Measurements from ENCODE around the gene TMEM200A. TPM values are rescaled to one million over a fixed set of nuclear protein-coding genes. Genes with fewer than 3 reads are reported as not detected.

The TMEM200A gene
- total RNA-seq, 1 donor from 2014 or later = 25.4 TPM

- no peak overlapping the region for H3K4me3 Mint-ChIP-seq (ENCODE audit: unreplicated experiment)
- H3K36me3 Mint-ChIP-seq (ENCODE audit: unreplicated experiment) = no peaks in the 10 kb centered on the region
- no peak for DNase-seq
- no peak overlapping the region for H3K27ac Mint-ChIP-seq (ENCODE audit: unreplicated experiment)
- peaks cover 1% of the 10 kb centered on the region for H3K9me3 Mint-ChIP-seq (ENCODE audit: unreplicated experiment)
- peaks cover 3% of the 10 kb centered on the region for H3K4me1 Mint-ChIP-seq (ENCODE audit: low read depth, unreplicated experiment)
- H3K27me3 Mint-ChIP-seq (ENCODE audit: unreplicated experiment) = peaks cover under 1% of the 10 kb centered on the region
- TF ChIP-seq, protein P1, sequence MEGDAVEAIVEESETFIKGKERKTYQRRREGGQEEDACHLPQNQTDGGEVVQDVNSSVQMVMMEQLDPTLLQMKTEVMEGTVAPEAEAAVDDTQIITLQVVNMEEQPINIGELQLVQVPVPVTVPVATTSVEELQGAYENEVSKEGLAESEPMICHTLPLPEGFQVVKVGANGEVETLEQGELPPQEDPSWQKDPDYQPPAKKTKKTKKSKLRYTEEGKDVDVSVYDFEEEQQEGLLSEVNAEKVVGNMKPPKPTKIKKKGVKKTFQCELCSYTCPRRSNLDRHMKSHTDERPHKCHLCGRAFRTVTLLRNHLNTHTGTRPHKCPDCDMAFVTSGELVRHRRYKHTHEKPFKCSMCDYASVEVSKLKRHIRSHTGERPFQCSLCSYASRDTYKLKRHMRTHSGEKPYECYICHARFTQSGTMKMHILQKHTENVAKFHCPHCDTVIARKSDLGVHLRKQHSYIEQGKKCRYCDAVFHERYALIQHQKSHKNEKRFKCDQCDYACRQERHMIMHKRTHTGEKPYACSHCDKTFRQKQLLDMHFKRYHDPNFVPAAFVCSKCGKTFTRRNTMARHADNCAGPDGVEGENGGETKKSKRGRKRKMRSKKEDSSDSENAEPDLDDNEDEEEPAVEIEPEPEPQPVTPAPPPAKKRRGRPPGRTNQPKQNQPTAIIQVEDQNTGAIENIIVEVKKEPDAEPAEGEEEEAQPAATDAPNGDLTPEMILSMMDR (IDR thresholded peaks at IDR 0.05; ENCODE audit: partially characterized antibody, unreplicated experiment) = no peak
Measured at GRCh38 chr6:130359736-130360135, 6.1 kb upstream of the TMEM200A start.

DNA sequence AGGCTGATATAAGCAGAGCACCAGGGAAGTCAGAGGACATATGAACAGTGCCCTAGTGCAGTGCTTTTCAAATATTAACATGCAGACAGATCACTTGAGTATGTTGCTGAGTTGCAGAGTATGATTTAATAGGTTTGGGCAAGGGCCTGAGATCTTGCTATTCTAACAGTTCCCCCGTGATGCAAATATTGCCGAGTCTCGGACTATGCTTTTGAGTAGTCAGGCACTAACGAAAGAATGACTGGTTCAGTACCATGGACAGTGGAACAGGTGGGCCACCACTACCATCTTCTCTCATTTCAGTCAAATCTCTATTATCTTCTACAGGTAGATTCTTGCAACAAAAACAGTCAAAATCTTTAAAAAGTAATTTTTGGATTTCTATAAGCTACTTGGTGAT is 3.7 kb upstream of the TMEM200A start:
- peaks cover 6% of the 10 kb centered on the region for H3K9me3 Mint-ChIP-seq (ENCODE audit: unreplicated experiment)
- TF ChIP-seq, protein P1 (IDR thresholded peaks at IDR 0.05; ENCODE audit: partially characterized antibody, unreplicated experiment) = no peak
- H3K27ac Mint-ChIP-seq (ENCODE audit: unreplicated experiment) = no peak overlapping the region
- DNase-seq = no peak
- H3K4me1 Mint-ChIP-seq (ENCODE audit: low read depth, unreplicated experiment) = peaks cover 3% of the 10 kb centered on the region
- no peaks in the 10 kb centered on the region for H3K36me3 Mint-ChIP-seq (ENCODE audit: unreplicated experiment)
- no peak overlapping the region for H3K4me3 Mint-ChIP-seq (ENCODE audit: unreplicated experiment)
- H3K27me3 Mint-ChIP-seq (ENCODE audit: unreplicated experiment) = peaks cover 2% of the 10 kb centered on the region

DNA sequence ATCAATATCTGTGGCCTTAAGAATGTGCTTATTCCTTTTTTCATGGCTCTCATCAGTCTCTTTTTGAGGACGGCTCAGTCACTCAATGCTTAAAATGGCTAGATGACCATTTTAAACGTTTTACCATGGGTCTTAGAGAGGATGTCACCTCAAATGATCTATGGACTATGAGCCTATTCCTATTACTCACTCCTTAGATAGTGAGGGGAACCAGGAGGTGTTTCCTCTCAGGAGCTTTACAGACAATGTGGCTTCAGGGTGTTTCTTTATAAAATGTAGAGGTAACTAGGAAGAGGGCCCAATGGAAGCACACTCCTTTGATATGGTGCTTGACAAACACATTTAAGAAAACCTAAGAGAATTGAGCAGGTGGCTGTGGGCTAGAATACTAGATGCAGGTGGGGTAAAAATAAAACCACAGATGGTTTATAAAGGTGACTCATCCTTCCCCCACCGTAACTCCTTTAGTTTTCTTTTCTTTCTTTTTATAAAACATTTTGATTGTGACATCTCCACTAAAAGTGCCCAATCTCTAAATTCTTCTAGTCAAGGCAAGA is 1.5 kb upstream of the TMEM200A start:
- TF ChIP-seq, protein P1 (IDR thresholded peaks at IDR 0.05; ENCODE audit: partially characterized antibody, unreplicated experiment) = no peak
- Mint-ChIP-seq H3K4me1 (ENCODE audit: low read depth, unreplicated experiment) (peaks cover 14% of the 10 kb centered on the region), H3K9me3 (ENCODE audit: unreplicated experiment) (peaks cover 6% of the 10 kb centered on the region), H3K27ac (ENCODE audit: unreplicated experiment) (no peak overlapping the region), H3K4me3 (ENCODE audit: unreplicated experiment) (peak overlapping the region; percentile 60), H3K36me3 (ENCODE audit: unreplicated experiment) (no peaks in the 10 kb centered on the region), H3K27me3 (ENCODE audit: unreplicated experiment) (peaks cover 2% of the 10 kb centered on the region)
- no peak for DNase-seq

DNA sequence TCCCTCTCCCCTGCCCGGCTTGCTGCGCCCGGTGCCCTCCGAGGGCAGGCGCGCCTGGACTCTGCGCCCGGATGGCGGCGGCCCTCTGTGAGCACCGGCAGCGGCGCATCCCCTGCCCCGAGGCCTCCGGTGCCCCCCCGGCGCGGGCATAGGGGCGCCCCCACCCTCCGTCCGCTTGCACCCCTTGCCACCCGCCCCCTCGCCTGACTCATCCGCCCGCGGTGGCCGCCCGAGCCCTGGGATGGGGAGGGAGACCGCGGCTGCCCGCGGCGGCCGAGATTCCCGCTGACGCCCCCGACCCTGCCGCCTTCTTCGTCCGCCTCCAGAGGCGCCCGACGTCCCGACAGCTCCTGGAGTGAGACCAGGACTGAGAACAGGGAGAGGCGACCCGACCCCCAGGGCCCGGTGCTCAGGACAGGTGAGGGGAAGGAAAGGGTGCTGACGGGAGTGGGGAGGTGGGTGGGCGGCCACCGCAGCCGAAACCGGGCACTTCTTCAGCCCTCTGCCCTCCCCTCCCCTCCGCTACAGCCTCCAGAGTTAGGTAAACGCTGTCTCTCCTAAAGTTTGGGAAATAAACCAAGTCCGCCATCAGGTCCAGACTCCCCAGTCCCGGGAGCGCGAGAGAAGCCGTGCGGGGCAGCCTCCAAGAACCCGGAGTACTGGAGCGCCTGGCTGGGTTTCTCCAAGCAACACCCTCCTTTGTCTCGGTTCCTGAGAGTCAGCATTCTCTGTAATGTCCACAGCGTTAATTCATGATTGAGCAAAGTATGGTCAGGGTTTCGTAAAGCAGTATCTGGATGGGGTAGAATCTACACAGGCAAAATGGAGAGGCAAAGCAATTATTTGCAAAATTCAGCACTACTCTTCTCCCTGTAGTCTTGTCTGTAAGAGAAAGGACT is 539 bp downstream of the TMEM200A start:
- TF ChIP-seq, protein P1 (IDR thresholded peaks at IDR 0.05; ENCODE audit: partially characterized antibody, unreplicated experiment) = no peak
- Mint-ChIP-seq H3K4me1 (ENCODE audit: low read depth, unreplicated experiment) (peaks cover 21% of the 10 kb centered on the region), H3K9me3 (ENCODE audit: unreplicated experiment) (peaks cover 6% of the 10 kb centered on the region), H3K27me3 (ENCODE audit: unreplicated experiment) (peaks cover 2% of the 10 kb centered on the region), H3K36me3 (ENCODE audit: unreplicated experiment) (no peaks in the 10 kb centered on the region), H3K27ac (ENCODE audit: unreplicated experiment) (peak overlapping the region; percentile 89), H3K4me3 (ENCODE audit: unreplicated experiment) (peak overlapping the region; percentile 93)
- DNase-seq = peak; percentile 77

DNA sequence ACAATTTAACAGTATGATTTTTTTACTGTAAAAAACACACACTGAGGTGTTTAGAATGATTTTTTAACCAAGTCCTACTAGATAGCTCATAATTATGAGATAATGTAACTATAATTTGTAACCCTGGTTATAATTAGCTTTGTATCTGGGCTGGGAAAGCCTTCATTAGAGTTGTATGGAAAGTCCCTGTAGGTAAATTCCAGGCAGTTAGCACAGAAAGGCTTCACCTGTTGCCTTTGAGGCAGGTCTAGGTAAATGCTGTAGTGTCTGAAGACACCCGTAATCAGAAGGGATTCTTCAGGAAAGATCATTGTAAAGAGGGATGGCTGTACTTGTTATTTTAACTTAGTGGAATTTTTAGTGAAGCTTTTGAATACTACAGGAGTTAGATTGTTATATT is 1.9 kb downstream of the TMEM200A start:
- TF ChIP-seq, protein P1 (IDR thresholded peaks at IDR 0.05; ENCODE audit: partially characterized antibody, unreplicated experiment) = no peak
- Mint-ChIP-seq H3K4me1 (ENCODE audit: low read depth, unreplicated experiment) (peaks cover 35% of the 10 kb centered on the region), H3K27ac (ENCODE audit: unreplicated experiment) (no peak overlapping the region), H3K9me3 (ENCODE audit: unreplicated experiment) (peaks cover 9% of the 10 kb centered on the region), H3K36me3 (ENCODE audit: unreplicated experiment) (no peaks in the 10 kb centered on the region), H3K27me3 (ENCODE audit: unreplicated experiment) (peaks cover 5% of the 10 kb centered on the region), H3K4me3 (ENCODE audit: unreplicated experiment) (peak overlapping the region; percentile 51)
- DNase-seq = no peak

All from glutamatergic neuron (in vitro differentiated cells).